Karpas-422 (cell line): ENCODE results near the gene CBX6. TPM values are rescaled to one million over a fixed set of nuclear protein-coding genes. Genes with fewer than 3 reads are reported as not detected.

Experiments used
- DNase-seq: peaks from one replicate; pipeline ENCODE4 v3.0.0-alpha.2; 2015
- H2AFZ ChIP-seq: fragments of 200-600 bp; sonication (generic); 2 replicates; pipeline ENCODE4 v1.6.1; 2014; ENCODE audit warnings: antibody characterized with exemption, low read length, mixed read lengths
- H3K27ac ChIP-seq: fragments of 200-600 bp; sonication (generic); 2 replicates; pipeline ENCODE4 v1.5.1; 2014; ENCODE audit warnings: mild to moderate bottlenecking, low read length, moderate library complexity
- H3K27me3 ChIP-seq: fragments of 200-600 bp; sonication (generic); 2 replicates; pipeline ENCODE4 v1.6.1; 2014; ENCODE audit warnings: low read length, mixed read lengths
- H3K36me3 ChIP-seq: fragments of 200-600 bp; sonication (generic); 2 replicates; pipeline ENCODE4 v1.6.1; 2014; ENCODE audit warnings: low read length, mixed read lengths; ENCODE audit not compliant: insufficient read depth
- H3K4me1 ChIP-seq: fragments of 200-600 bp; sonication (generic); 2 replicates; pipeline ENCODE4 v1.6.1; 2014; ENCODE audit warnings: mild to moderate bottlenecking, low read length, mixed read lengths
- H3K4me2 ChIP-seq: fragments of 200-600 bp; sonication (generic); 2 replicates; pipeline ENCODE4 v1.6.1; 2014; ENCODE audit warnings: low read length, low read depth, mild to moderate bottlenecking; ENCODE audit not compliant: poor library complexity, severe bottlenecking
- H3K4me3 ChIP-seq: fragments of 200-600 bp; sonication (generic); 2 replicates; pipeline ENCODE4 v1.5.1; 2014; ENCODE audit warnings: mild to moderate bottlenecking, antibody characterized with exemption, low read length, mixed read lengths
- H3K79me2 ChIP-seq: fragments of 200-600 bp; sonication (generic); 2 replicates; pipeline ENCODE4 v1.6.1; 2014; ENCODE audit warnings: mild to moderate bottlenecking, low read length, mixed read lengths
- H3K9ac ChIP-seq: fragments of 200-600 bp; sonication (generic); 2 replicates; pipeline ENCODE4 v1.6.0; 2014; ENCODE audit warnings: low read length
- H3K9me2 ChIP-seq: fragments of 200-600 bp; sonication (generic), shearing (Covaris generic); replicated peaks from 2 replicates; pipeline ENCODE4 v1.6.0; 2014; ENCODE audit warnings: mild to moderate bottlenecking, low read length, moderate library complexity; ENCODE audit not compliant: insufficient read depth
- H3K9me3 ChIP-seq: fragments of 300-700, 200-600 bp; sonication (generic); 2 replicates; pipeline ENCODE4 v1.6.1; 2014; ENCODE audit warnings: low read length, mixed read lengths
- H4K20me1 ChIP-seq: fragments of 200-600 bp; sonication (generic); 2 replicates; pipeline ENCODE4 v1.6.1; 2014; ENCODE audit warnings: mild to moderate bottlenecking, antibody characterized with exemption, low read length, low read depth; ENCODE audit not compliant: insufficient read depth
- total RNA-seq: library from RNA; depleted of rRNA; stranded (reverse); fragments of >200 nt; shearing (Covaris generic); gene quantifications from 2 replicates; pipeline ENCODE4 v1.2.3, GENCODE V29; 2014; ENCODE audit warnings: low replicate concordance

The CBX6 gene
- total RNA-seq, 1 experiment from 2014 or later: 30.5 TPM

- H4K20me1 ChIP-seq: no peaks in the 10 kb centered on the region
- no peak overlapping the region for H2AFZ ChIP-seq
- H3K9me2 ChIP-seq: no peaks in the 10 kb centered on the region
- H3K4me2 ChIP-seq: no peak overlapping the region
- no peaks in the 10 kb centered on the region for H3K36me3 ChIP-seq
- H3K27me3 ChIP-seq: peaks cover 3% of the 10 kb centered on the region; the same call in 1 of the 2 replicates
- H3K4me1 ChIP-seq: no peaks in the 10 kb centered on the region
- no peaks in the 10 kb centered on the region for H3K79me2 ChIP-seq
- no peak for DNase-seq
- H3K9me3 ChIP-seq: no peaks in the 10 kb centered on the region
- H3K9ac ChIP-seq: no peak overlapping the region
- no peak overlapping the region for H3K27ac ChIP-seq
- H3K4me3 ChIP-seq: no peak overlapping the region
Observed at GRCh38 chr22:38879961-38880360, 7.9 kb upstream of the CBX6 start.

- Histone ChIP-seq H3K9me3 (no peaks in the 10 kb centered on the region), H3K4me3 (no peak overlapping the region), H3K4me2 (no peak overlapping the region), H3K79me2 (no peaks in the 10 kb centered on the region), H4K20me1 (no peaks in the 10 kb centered on the region), H3K36me3 (no peaks in the 10 kb centered on the region), H3K27ac (no peak overlapping the region), H3K9me2 (no peaks in the 10 kb centered on the region), H3K9ac (no peak overlapping the region), H2AFZ (no peak overlapping the region), H3K27me3 (peaks cover 3% of the 10 kb centered on the region; the same call in 1 of the 2 replicates), H3K4me1 (no peaks in the 10 kb centered on the region)
- DNase-seq: no peak
Observed at GRCh38 chr22:38879108-38879729, 7.2 kb upstream of the CBX6 start.

- H3K9me2 ChIP-seq: no peaks in the 10 kb centered on the region
- H3K9ac ChIP-seq: no peak overlapping the region
- H3K4me2 ChIP-seq: no peak overlapping the region
- DNase-seq: no peak
- H3K27ac ChIP-seq: no peak overlapping the region
- H3K79me2 ChIP-seq: no peaks in the 10 kb centered on the region
- peaks cover 7% of the 10 kb centered on the region for H3K4me1 ChIP-seq
- no peaks in the 10 kb centered on the region for H4K20me1 ChIP-seq
- H3K36me3 ChIP-seq: no peaks in the 10 kb centered on the region
- H3K9me3 ChIP-seq: no peaks in the 10 kb centered on the region
- peaks cover 3% of the 10 kb centered on the region; the same call in 1 of the 2 replicates for H3K27me3 ChIP-seq
- H3K4me3 ChIP-seq: no peak overlapping the region
- H2AFZ ChIP-seq: no peak overlapping the region
Observed at GRCh38 chr22:38878001-38878400, 6.0 kb upstream of the CBX6 start.

GRCh38 chr22:38874529-38875222 is 2.7 kb upstream of the CBX6 start:
- H3K4me2 ChIP-seq: no peak overlapping the region
- H2AFZ ChIP-seq: no peak overlapping the region
- peaks cover 5% of the 10 kb centered on the region; the same call in 1 of the 2 replicates for H4K20me1 ChIP-seq
- H3K27me3 ChIP-seq: no peaks in the 10 kb centered on the region
- H3K9me3 ChIP-seq: no peaks in the 10 kb centered on the region
- peaks cover 28% of the 10 kb centered on the region for H3K4me1 ChIP-seq
- peaks cover 20% of the 10 kb centered on the region for H3K79me2 ChIP-seq
- H3K9ac ChIP-seq: no peak overlapping the region
- DNase-seq: no peak
- H3K9me2 ChIP-seq: no peaks in the 10 kb centered on the region
- H3K4me3 ChIP-seq: no peak overlapping the region
- no peak overlapping the region for H3K27ac ChIP-seq
- peaks cover 4% of the 10 kb centered on the region for H3K36me3 ChIP-seq

- 0 out of 2 replicates have a peak overlapping the region, but pooled peaks have one; percentile 99 for H2AFZ ChIP-seq
- peaks cover 8% of the 10 kb centered on the region; the same call in 1 of the 2 replicates for H4K20me1 ChIP-seq
- no peak overlapping the region; the same call in 1 of the 2 replicates for H3K4me3 ChIP-seq
- H3K4me1 ChIP-seq: peaks cover 37% of the 10 kb centered on the region
- peaks cover 11% of the 10 kb centered on the region for H3K36me3 ChIP-seq
- H3K4me2 ChIP-seq: peak overlapping the region; percentile 99
- H3K9me3 ChIP-seq: no peaks in the 10 kb centered on the region
- H3K9me2 ChIP-seq: no peaks in the 10 kb centered on the region
- DNase-seq: no peak
- no peak overlapping the region for H3K27ac ChIP-seq
- H3K9ac ChIP-seq: no peak overlapping the region
- no peaks in the 10 kb centered on the region for H3K27me3 ChIP-seq
- H3K79me2 ChIP-seq: peaks cover 23% of the 10 kb centered on the region
Observed at GRCh38 chr22:38873469-38874411, 1.7 kb upstream of the CBX6 start.

GRCh38 chr22:38872831-38873248 is 824 bp upstream of the CBX6 start:
- H3K9me2 ChIP-seq: no peaks in the 10 kb centered on the region
- peaks cover 41% of the 10 kb centered on the region for H3K4me1 ChIP-seq
- peak overlapping the region; percentile 68 for H3K4me3 ChIP-seq
- peak overlapping the region; percentile 78 for H3K9ac ChIP-seq
- H3K27ac ChIP-seq: no peak overlapping the region
- no peaks in the 10 kb centered on the region for H3K27me3 ChIP-seq
- H3K4me2 ChIP-seq: peak overlapping the region; percentile 99
- H3K36me3 ChIP-seq: peaks cover 20% of the 10 kb centered on the region
- no peak for DNase-seq
- peaks cover 16% of the 10 kb centered on the region for H4K20me1 ChIP-seq
- peaks cover 23% of the 10 kb centered on the region for H3K79me2 ChIP-seq
- no peaks in the 10 kb centered on the region for H3K9me3 ChIP-seq
- peak overlapping the region; percentile 99 for H2AFZ ChIP-seq

GRCh38 chr22:38871360-38872171 is 450 bp downstream of the CBX6 start:
- Histone ChIP-seq H4K20me1 (peaks cover 23% of the 10 kb centered on the region), H3K27me3 (no peaks in the 10 kb centered on the region), H3K79me2 (peaks cover 23% of the 10 kb centered on the region), H2AFZ (peak overlapping the region; percentile 29; the same call in 1 of the 2 replicates), H3K36me3 (peaks cover 26% of the 10 kb centered on the region), H3K9me2 (no peaks in the 10 kb centered on the region), H3K4me3 (peak overlapping the region; percentile 98), H3K9me3 (no peaks in the 10 kb centered on the region), H3K4me2 (peak overlapping the region; percentile 96), H3K9ac (peak overlapping the region; percentile 95), H3K4me1 (peaks cover 41% of the 10 kb centered on the region), H3K27ac (peak overlapping the region; percentile 72)
- DNase-seq: peak; percentile 70
